LNCaP clone FGC (cell line): ENCODE results near the gene BAIAP3.
A peak's percentile ranks its signal among the peaks of the same experiment; 100 is the strongest.

ENCODE experiments used
- DNase-seq: peaks from one replicate; pipeline ENCODE4 v3.0.0-alpha.2; 2011; ENCODE audit warnings: low read depth
- H3K4me3 ChIP-seq: 2 replicates; pipeline ENCODE4 v1.5.1; 2011; ENCODE audit warnings: mild to moderate bottlenecking, low read depth, low read length, control low read depth
- TF ChIP-seq, protein P1 (sequence below): IDR thresholded peaks from 2 replicates; pipeline ENCODE4 v1.5.1; 2012; ENCODE audit warnings: mild to moderate bottlenecking; ENCODE audit not compliant: control insufficient read depth, insufficient read depth; ENCODE audit errors: extremely low read depth

Gene BAIAP3

DNA sequence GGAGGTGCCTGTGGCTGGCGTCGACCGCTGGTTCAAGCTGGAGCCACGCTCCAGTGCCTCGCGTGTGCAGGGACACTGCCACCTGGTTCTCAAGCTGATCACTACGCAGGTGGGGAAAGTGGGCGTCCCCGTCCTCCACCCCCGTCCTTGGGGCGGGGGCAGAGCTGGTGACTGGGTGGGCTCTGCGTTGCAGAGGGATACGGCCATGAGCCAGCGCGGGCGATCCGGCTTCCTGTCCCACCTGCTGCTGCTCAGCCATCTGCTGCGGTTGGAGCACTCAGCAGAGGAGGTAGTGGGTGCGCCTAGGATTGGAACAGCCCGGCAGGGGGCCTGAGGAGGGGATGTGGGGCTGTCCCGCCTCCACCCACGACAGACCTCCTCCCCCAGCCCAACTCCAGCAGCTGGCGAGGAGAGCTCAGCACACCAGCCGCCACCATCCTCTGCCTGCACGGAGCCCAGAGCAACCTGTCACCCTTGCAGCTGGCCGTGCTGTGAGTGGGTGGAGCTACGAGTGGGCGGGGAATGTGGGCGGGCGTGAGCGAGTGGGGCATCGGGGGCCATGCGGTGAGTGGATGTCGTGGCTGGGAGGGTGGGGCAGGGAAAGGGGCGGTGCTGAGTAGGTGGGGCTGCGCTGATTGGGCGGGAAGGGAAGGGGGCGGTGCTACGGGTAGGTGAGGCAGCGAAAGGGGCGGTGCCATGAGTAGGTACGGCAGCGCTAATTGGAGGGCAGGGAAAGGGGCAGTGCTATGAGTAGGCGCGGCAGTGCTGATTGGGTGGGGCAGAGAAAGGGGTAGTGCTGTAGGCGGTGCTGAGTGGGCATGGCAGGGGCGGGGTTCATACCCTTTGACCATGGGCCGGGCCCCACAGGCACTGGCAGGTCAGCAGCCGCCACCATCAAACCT is 9.3 kb downstream of the BAIAP3 start:
- TF ChIP-seq, protein P1, sequence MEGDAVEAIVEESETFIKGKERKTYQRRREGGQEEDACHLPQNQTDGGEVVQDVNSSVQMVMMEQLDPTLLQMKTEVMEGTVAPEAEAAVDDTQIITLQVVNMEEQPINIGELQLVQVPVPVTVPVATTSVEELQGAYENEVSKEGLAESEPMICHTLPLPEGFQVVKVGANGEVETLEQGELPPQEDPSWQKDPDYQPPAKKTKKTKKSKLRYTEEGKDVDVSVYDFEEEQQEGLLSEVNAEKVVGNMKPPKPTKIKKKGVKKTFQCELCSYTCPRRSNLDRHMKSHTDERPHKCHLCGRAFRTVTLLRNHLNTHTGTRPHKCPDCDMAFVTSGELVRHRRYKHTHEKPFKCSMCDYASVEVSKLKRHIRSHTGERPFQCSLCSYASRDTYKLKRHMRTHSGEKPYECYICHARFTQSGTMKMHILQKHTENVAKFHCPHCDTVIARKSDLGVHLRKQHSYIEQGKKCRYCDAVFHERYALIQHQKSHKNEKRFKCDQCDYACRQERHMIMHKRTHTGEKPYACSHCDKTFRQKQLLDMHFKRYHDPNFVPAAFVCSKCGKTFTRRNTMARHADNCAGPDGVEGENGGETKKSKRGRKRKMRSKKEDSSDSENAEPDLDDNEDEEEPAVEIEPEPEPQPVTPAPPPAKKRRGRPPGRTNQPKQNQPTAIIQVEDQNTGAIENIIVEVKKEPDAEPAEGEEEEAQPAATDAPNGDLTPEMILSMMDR = no peak
- peak; percentile 95 for DNase-seq
- peak overlapping the region; percentile 52 for H3K4me3 ChIP-seq

DNA sequence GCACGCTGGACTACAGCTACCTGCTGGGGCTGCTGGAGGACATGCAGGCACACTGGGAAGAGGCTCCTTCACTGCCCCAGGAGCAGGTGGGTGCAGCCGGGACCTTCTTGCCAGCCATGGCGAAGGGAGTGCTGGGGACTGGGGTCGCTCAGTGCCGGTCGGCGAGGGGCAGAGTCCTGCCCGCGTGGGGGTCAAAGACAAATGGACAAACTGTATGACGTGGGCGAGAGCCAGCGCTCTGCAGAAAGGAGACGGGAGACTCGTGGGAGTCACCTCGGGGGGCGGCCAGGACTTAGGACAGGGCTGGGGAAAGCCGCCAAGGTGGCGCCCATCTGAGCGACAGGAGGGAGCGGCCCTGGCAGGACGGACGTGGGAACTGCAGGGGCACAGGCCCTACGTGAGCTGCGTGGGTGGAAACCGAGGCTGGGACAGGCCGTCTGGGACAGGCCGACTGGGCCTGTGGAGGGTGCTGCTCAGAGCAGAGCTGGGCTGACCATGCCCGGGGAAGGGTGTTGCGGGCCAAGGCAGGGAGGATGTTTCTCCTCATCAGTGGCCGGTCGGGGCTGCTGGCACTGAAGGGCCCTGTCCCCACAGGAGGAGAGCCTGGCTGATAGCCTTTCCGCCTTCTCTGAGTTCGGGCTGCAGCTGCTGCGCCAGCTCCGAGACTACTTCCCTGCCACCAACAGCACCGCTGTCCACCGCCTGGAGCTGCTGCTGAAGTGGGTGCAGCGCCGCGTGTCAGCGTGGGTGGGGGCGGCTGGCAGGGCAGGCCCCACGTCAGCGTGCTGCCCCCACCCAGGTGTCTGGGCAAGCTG is 10.2 kb downstream of the BAIAP3 start:
- H3K4me3 ChIP-seq = peak overlapping the region; percentile 52
- TF ChIP-seq, protein P1 = no peak
- DNase-seq = no peak

DNA sequence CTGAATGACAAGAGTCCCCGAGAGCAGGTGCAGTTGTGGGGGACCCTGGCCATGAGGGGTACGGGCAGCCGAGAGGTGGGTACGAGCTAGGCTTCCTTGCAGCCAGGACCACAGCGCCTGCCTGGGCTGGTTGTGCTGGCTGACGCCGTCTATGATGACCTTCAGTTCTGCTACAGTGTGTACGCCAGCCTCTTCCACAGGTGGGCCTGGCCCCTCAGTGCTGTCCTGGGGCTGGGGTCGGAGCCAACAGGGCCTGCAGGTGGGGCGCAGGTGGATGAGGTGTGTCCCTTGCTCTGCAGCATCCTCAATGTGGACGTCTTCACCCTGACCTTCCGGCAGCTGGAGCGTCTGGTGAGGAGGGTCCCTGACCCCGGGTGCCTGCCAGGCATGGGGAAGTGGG is 11.1 kb downstream of the BAIAP3 start:
- no peak for DNase-seq
- no peak overlapping the region for H3K4me3 ChIP-seq
- TF ChIP-seq, protein P1 = no peak

DNA sequence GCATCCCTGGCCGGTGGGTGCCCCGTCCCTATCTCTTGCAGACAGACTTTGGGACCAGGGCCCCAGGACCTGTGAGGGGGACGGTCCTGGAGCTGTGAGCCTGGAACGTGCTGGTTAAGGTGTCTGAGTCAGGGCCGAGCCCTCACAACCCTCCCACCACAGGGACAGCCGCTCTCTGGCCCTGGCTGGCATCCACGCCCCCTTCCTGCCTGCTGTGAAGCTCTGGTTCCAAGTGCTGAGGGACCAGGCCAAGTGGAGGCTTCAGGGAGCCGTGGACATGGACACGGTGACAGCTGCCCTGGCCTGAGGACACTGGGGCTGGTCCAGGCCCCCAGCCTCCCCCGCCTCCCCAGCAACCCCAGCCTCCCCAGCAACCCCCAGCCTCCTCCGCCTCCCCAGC is 11.6 kb downstream of the BAIAP3 start:
- TF ChIP-seq, protein P1 = no peak
- no peak for DNase-seq
- H3K4me3 ChIP-seq = no peak overlapping the region

DNA sequence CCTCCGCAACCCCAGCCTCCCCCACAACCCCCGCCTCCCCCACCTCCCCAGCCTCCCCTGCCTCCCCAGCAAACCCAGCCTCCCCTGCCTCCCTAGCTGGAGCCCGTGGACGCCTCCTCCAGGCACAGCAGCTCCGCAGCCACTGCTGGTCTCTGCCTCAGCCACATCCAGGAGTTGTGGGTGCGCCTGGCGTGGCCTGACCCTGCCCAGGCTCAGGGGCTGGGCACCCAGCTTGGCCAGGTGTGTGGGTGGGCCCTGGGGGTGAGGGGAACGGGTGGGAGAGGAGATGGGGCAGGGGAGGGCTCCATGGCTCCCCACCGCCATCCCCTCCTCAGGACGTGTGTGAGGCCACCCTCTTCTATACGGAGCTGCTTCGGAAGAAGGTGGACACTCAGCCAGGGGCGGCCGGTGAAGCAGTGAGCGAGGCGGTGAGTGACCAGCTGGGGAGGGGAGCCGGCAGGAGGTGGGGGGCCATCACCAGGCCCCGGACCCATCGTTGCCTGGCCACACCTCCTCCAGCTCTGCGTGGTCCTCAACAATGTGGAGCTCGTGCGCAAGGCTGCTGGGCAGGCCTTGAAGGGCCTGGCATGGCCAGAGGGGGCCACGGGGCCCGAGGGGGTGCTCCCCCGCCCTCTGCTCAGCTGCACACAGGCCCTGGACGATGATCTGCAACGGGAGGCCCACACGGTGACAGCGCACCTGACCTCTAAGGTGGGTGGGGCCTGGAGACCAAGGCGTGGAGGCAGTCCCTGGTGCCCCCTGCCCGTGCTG is 12.4 kb downstream of the BAIAP3 start:
- H3K4me3 ChIP-seq = no peak overlapping the region
- TF ChIP-seq, protein P1 = no peak
- no peak for DNase-seq

DNA sequence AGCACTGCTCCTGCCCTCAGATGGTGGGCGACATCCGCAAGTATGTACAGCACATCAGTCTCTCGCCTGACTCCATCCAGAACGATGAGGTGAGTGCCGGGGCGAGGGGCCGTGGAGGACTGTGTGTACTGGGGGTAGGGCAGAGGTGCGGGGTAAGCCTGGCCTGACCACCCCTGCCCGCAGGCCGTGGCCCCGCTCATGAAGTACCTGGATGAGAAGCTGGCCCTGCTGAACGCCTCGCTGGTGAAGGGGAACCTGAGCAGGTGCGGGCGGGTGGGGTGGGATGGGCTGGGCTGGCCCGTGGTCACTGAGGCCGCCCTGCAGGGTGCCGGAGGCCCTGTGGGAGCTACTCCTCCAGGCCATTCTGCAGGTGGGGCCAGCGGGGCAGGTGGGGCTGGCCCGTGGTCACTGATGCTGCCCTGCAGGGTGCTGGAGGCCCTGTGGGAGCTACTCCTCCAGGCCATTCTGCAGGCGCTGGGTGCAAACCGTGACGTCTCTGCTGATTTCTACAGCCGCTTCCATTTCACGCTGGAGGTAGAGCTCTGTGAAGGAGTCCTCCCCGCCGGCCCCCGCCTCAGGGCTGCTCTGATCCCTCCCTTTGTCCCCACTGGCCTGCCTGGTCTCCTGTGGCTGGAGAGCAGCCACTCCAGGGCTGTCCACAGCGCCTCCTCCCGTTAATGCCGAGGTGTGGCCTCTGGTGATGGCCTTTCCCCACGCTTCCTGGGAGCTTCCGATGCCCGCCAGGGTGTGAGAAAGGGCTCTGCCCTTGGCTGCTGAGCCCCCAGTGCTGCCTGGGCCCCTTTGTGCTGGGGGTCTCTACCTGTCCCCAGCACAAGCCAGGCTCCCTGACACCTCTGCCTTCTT is 13.2 kb downstream of the BAIAP3 start:
- H3K4me3 ChIP-seq = no peak overlapping the region
- TF ChIP-seq, protein P1 = 0 out of 2 replicates have a peak, but pooled peaks have one; percentile 7
- DNase-seq = no peak
